GM19397 (cell line): Measurements from ENCODE around the gene SORT1.

Source experiments
- ATAC-seq: cut with Tn5 transposase; IDR thresholded peaks from one replicate; pipeline ENCODE4 v1.9.1; 2021; ENCODE audit warnings: mild to moderate bottlenecking, moderate library complexity; ENCODE audit not compliant: unreplicated experiment

The SORT1 gene

GRCh38 chr1:109263597-109264378, 133.9 kb downstream of the SORT1 start:
- peak; percentile 81 for ATAC-seq

GRCh38 chr1:109263234-109263596, 134.5 kb downstream of the SORT1 start:
- no peak for ATAC-seq

- ATAC-seq = no peak
Observed at GRCh38 chr1:109262231-109263055, 135.3 kb downstream of the SORT1 start.

- no peak for ATAC-seq
Observed at GRCh38 chr1:109261578-109261977, 136.1 kb downstream of the SORT1 start.

GRCh38 chr1:109261006-109261405, 136.7 kb downstream of the SORT1 start:
- no peak for ATAC-seq

GRCh38 chr1:109259674-109260557, 137.8 kb downstream of the SORT1 start:
- no peak for ATAC-seq
